Measurements from ENCODE around the gene MPP4.

The MPP4 gene

GRCh38 chr2:201707753-201708152, 9.3 kb upstream of the MPP4 start:
- H3K27ac ChIP-seq (ENCODE audit: low read depth in 2 of 2, low read length in 2 of 2) = no peak overlapping the region
- peaks cover 8 to 13% of the 10 kb centered on the region in 2 donors for H3K36me3 ChIP-seq (ENCODE audit: control insufficient read depth in 2 of 2, insufficient read depth in 2 of 2, low read length in 2 of 2)
- H3K4me3 ChIP-seq (ENCODE audit: low read length in 2 of 2) = no peak overlapping the region

GRCh38 chr2:201707142-201707541, 8.7 kb upstream of the MPP4 start:
- no peaks in the 10 kb centered on the region for H3K4me1 ChIP-seq (ENCODE audit: control insufficient read depth in 2 of 2, insufficient read depth in 2 of 2, low read length in 2 of 2)
- no peak overlapping the region for H3K9ac ChIP-seq (ENCODE audit: low read depth in 1 of 2, low read length in 2 of 2)
- no peaks in the 10 kb centered on the region for H3K9me3 ChIP-seq (ENCODE audit: control insufficient read depth in 2 of 2, low read length in 2 of 2)
- peaks cover 8 to 13% of the 10 kb centered on the region in 2 donors for H3K36me3 ChIP-seq (ENCODE audit: control insufficient read depth in 2 of 2, insufficient read depth in 2 of 2, low read length in 2 of 2)
- no peaks in the 10 kb centered on the region for H3K27me3 ChIP-seq (ENCODE audit: control insufficient read depth in 2 of 2, insufficient read depth in 2 of 2, low read length in 2 of 2)
- H3K4me3 ChIP-seq (ENCODE audit: low read length in 2 of 2) = no peak overlapping the region
- no peak overlapping the region for H3K27ac ChIP-seq (ENCODE audit: low read depth in 2 of 2, low read length in 2 of 2)

More at GRCh38 chr2:201707753-201708152, 9.3 kb upstream of the MPP4 start:
- no peak overlapping the region for H3K9ac ChIP-seq (ENCODE audit: low read depth in 1 of 2, low read length in 2 of 2)
- no peaks in the 10 kb centered on the region for H3K4me1 ChIP-seq (ENCODE audit: control insufficient read depth in 2 of 2, insufficient read depth in 2 of 2, low read length in 2 of 2)
- H3K9me3 ChIP-seq (ENCODE audit: control insufficient read depth in 2 of 2, low read length in 2 of 2) = no peaks in the 10 kb centered on the region
- no peaks in the 10 kb centered on the region for H3K27me3 ChIP-seq (ENCODE audit: control insufficient read depth in 2 of 2, insufficient read depth in 2 of 2, low read length in 2 of 2)

- Histone ChIP-seq H3K36me3 (ENCODE audit: control insufficient read depth in 2 of 2, insufficient read depth in 2 of 2, low read length in 2 of 2) (peaks cover 8 to 13% of the 10 kb centered on the region in 2 donors), H3K9ac (ENCODE audit: low read depth in 1 of 2, low read length in 2 of 2) (no peak overlapping the region), H3K4me1 (ENCODE audit: control insufficient read depth in 2 of 2, insufficient read depth in 2 of 2, low read length in 2 of 2) (no peaks in the 10 kb centered on the region), H3K27ac (ENCODE audit: low read depth in 2 of 2, low read length in 2 of 2) (no peak overlapping the region), H3K27me3 (ENCODE audit: control insufficient read depth in 2 of 2, insufficient read depth in 2 of 2, low read length in 2 of 2) (no peaks in the 10 kb centered on the region), H3K9me3 (ENCODE audit: control insufficient read depth in 2 of 2, low read length in 2 of 2) (no peaks in the 10 kb centered on the region), H3K4me3 (ENCODE audit: low read length in 2 of 2) (no peak overlapping the region)
Measured at GRCh38 chr2:201704536-201704935, 6.1 kb upstream of the MPP4 start.

- H3K4me3 ChIP-seq (ENCODE audit: low read length in 2 of 2) = no peak overlapping the region
- no peaks in the 10 kb centered on the region for H3K9me3 ChIP-seq (ENCODE audit: control insufficient read depth in 2 of 2, low read length in 2 of 2)
- peaks cover 6 to 13% of the 10 kb centered on the region in 2 donors for H3K36me3 ChIP-seq (ENCODE audit: control insufficient read depth in 2 of 2, insufficient read depth in 2 of 2, low read length in 2 of 2)
- H3K27me3 ChIP-seq (ENCODE audit: control insufficient read depth in 2 of 2, insufficient read depth in 2 of 2, low read length in 2 of 2) = no peaks in the 10 kb centered on the region
- no peak overlapping the region for H3K27ac ChIP-seq (ENCODE audit: low read depth in 2 of 2, low read length in 2 of 2)
- no peaks in the 10 kb centered on the region for H3K4me1 ChIP-seq (ENCODE audit: control insufficient read depth in 2 of 2, insufficient read depth in 2 of 2, low read length in 2 of 2)
- no peak overlapping the region for H3K9ac ChIP-seq (ENCODE audit: low read depth in 1 of 2, low read length in 2 of 2)
Measured at GRCh38 chr2:201701646-201702045, 3.2 kb upstream of the MPP4 start.

GRCh38 chr2:201699416-201699815, 972 bp upstream of the MPP4 start:
- Histone ChIP-seq H3K27ac (ENCODE audit: low read depth in 2 of 2, low read length in 2 of 2) (no peak overlapping the region), H3K9me3 (ENCODE audit: control insufficient read depth in 2 of 2, low read length in 2 of 2) (no peaks in the 10 kb centered on the region), H3K4me3 (ENCODE audit: low read length in 2 of 2) (no peak overlapping the region), H3K9ac (ENCODE audit: low read depth in 1 of 2, low read length in 2 of 2) (no peak overlapping the region), H3K4me1 (ENCODE audit: control insufficient read depth in 2 of 2, insufficient read depth in 2 of 2, low read length in 2 of 2) (no peaks in the 10 kb centered on the region), H3K27me3 (ENCODE audit: control insufficient read depth in 2 of 2, insufficient read depth in 2 of 2, low read length in 2 of 2) (no peaks in the 10 kb centered on the region), H3K36me3 (ENCODE audit: control insufficient read depth in 2 of 2, insufficient read depth in 2 of 2, low read length in 2 of 2) (peaks cover 4 to 9% of the 10 kb centered on the region in 2 donors)

- no peak overlapping the region for H3K27ac ChIP-seq (ENCODE audit: low read depth in 2 of 2, low read length in 2 of 2)
- no peak overlapping the region for H3K4me3 ChIP-seq (ENCODE audit: low read length in 2 of 2)
- peaks cover 0 to 4% of the 10 kb centered on the region in 2 donors for H3K36me3 ChIP-seq (ENCODE audit: control insufficient read depth in 2 of 2, insufficient read depth in 2 of 2, low read length in 2 of 2)
- H3K27me3 ChIP-seq (ENCODE audit: control insufficient read depth in 2 of 2, insufficient read depth in 2 of 2, low read length in 2 of 2) = no peaks in the 10 kb centered on the region
- no peaks in the 10 kb centered on the region for H3K4me1 ChIP-seq (ENCODE audit: control insufficient read depth in 2 of 2, insufficient read depth in 2 of 2, low read length in 2 of 2)
- no peak overlapping the region for H3K9ac ChIP-seq (ENCODE audit: low read depth in 1 of 2, low read length in 2 of 2)
- H3K9me3 ChIP-seq (ENCODE audit: control insufficient read depth in 2 of 2, low read length in 2 of 2) = no peaks in the 10 kb centered on the region
Measured at GRCh38 chr2:201697899-201698298, 545 bp downstream of the MPP4 start.

- H3K27ac ChIP-seq (ENCODE audit: low read depth in 2 of 2, low read length in 2 of 2) = no peak overlapping the region
- H3K9ac ChIP-seq (ENCODE audit: low read depth in 1 of 2, low read length in 2 of 2) = no peak overlapping the region
- no peaks in the 10 kb centered on the region for H3K4me1 ChIP-seq (ENCODE audit: control insufficient read depth in 2 of 2, insufficient read depth in 2 of 2, low read length in 2 of 2)
Measured at GRCh38 chr2:201696151-201696659, 2.2 kb downstream of the MPP4 start.

GRCh38 chr2:201685156-201685555, 13.3 kb downstream of the MPP4 start:
- Histone ChIP-seq H3K4me3 (ENCODE audit: low read length in 2 of 2) (no peak overlapping the region), H3K36me3 (ENCODE audit: control insufficient read depth in 2 of 2, insufficient read depth in 2 of 2, low read length in 2 of 2) (no peaks in the 10 kb centered on the region), H3K27ac (ENCODE audit: low read depth in 2 of 2, low read length in 2 of 2) (no peak overlapping the region), H3K4me1 (ENCODE audit: control insufficient read depth in 2 of 2, insufficient read depth in 2 of 2, low read length in 2 of 2) (no peaks in the 10 kb centered on the region), H3K9me3 (ENCODE audit: control insufficient read depth in 2 of 2, low read length in 2 of 2) (no peaks in the 10 kb centered on the region), H3K27me3 (ENCODE audit: control insufficient read depth in 2 of 2, insufficient read depth in 2 of 2, low read length in 2 of 2) (peaks cover 0 to 2% of the 10 kb centered on the region in 2 donors), H3K9ac (ENCODE audit: low read depth in 1 of 2, low read length in 2 of 2) (no peak overlapping the region)

More at GRCh38 chr2:201696151-201696659, 2.2 kb downstream of the MPP4 start:
- Histone ChIP-seq H3K4me3 (ENCODE audit: low read length in 2 of 2) (no peak overlapping the region), H3K27me3 (ENCODE audit: control insufficient read depth in 2 of 2, insufficient read depth in 2 of 2, low read length in 2 of 2) (no peaks in the 10 kb centered on the region), H3K36me3 (ENCODE audit: control insufficient read depth in 2 of 2, insufficient read depth in 2 of 2, low read length in 2 of 2) (peaks cover 0 to 4% of the 10 kb centered on the region in 2 donors), H3K9me3 (ENCODE audit: control insufficient read depth in 2 of 2, low read length in 2 of 2) (no peaks in the 10 kb centered on the region)

GRCh38 chr2:201680743-201681142, 17.7 kb downstream of the MPP4 start:
- Histone ChIP-seq H3K9me3 (ENCODE audit: control insufficient read depth in 2 of 2, low read length in 2 of 2) (no peaks in the 10 kb centered on the region), H3K36me3 (ENCODE audit: control insufficient read depth in 2 of 2, insufficient read depth in 2 of 2, low read length in 2 of 2) (no peaks in the 10 kb centered on the region), H3K27me3 (ENCODE audit: control insufficient read depth in 2 of 2, insufficient read depth in 2 of 2, low read length in 2 of 2) (peaks cover 0 to 2% of the 10 kb centered on the region in 2 donors), H3K4me3 (ENCODE audit: low read length in 2 of 2) (no peak overlapping the region), H3K4me1 (ENCODE audit: control insufficient read depth in 2 of 2, insufficient read depth in 2 of 2, low read length in 2 of 2) (no peaks in the 10 kb centered on the region), H3K9ac (ENCODE audit: low read depth in 1 of 2, low read length in 2 of 2) (no peak overlapping the region), H3K27ac (ENCODE audit: low read depth in 2 of 2, low read length in 2 of 2) (no peak overlapping the region)

- Histone ChIP-seq H3K9ac (ENCODE audit: low read depth in 1 of 2, low read length in 2 of 2) (no peak overlapping the region), H3K27ac (ENCODE audit: low read depth in 2 of 2, low read length in 2 of 2) (no peak overlapping the region), H3K4me3 (ENCODE audit: low read length in 2 of 2) (no peak overlapping the region), H3K4me1 (ENCODE audit: control insufficient read depth in 2 of 2, insufficient read depth in 2 of 2, low read length in 2 of 2) (no peaks in the 10 kb centered on the region), H3K36me3 (ENCODE audit: control insufficient read depth in 2 of 2, insufficient read depth in 2 of 2, low read length in 2 of 2) (no peaks in the 10 kb centered on the region), H3K9me3 (ENCODE audit: control insufficient read depth in 2 of 2, low read length in 2 of 2) (no peaks in the 10 kb centered on the region), H3K27me3 (ENCODE audit: control insufficient read depth in 2 of 2, insufficient read depth in 2 of 2, low read length in 2 of 2) (peaks cover 0 to 2% of the 10 kb centered on the region in 2 donors)
Measured at GRCh38 chr2:201678401-201678800, 20.0 kb downstream of the MPP4 start.

GRCh38 chr2:201675454-201675853, 23.0 kb downstream of the MPP4 start:
- no peak overlapping the region for H3K4me3 ChIP-seq (ENCODE audit: low read length in 2 of 2)
- no peaks in the 10 kb centered on the region for H3K27me3 ChIP-seq (ENCODE audit: control insufficient read depth in 2 of 2, insufficient read depth in 2 of 2, low read length in 2 of 2)
- no peaks in the 10 kb centered on the region for H3K9me3 ChIP-seq (ENCODE audit: control insufficient read depth in 2 of 2, low read length in 2 of 2)
- no peaks in the 10 kb centered on the region for H3K4me1 ChIP-seq (ENCODE audit: control insufficient read depth in 2 of 2, insufficient read depth in 2 of 2, low read length in 2 of 2)
- no peak overlapping the region for H3K27ac ChIP-seq (ENCODE audit: low read depth in 2 of 2, low read length in 2 of 2)
- H3K36me3 ChIP-seq (ENCODE audit: control insufficient read depth in 2 of 2, insufficient read depth in 2 of 2, low read length in 2 of 2) = no peaks in the 10 kb centered on the region
- no peak overlapping the region for H3K9ac ChIP-seq (ENCODE audit: low read depth in 1 of 2, low read length in 2 of 2)
